HepG2 (cell line): ENCODE measurements around the gene TMEM131L. TPM values are rescaled to one million over a fixed set of nuclear protein-coding genes. Genes with fewer than 3 reads are reported as not detected.

Source experiments
- GABPA ChIP-seq, 2 experiments: IDR thresholded peaks; 2 replicates each; pipeline ENCODE4 v1.6.1; 2011 to 2016; ENCODE audit warnings: low read depth in 2 of 2, low read length in 1 of 2, missing biosample characterization in 1 of 2, missing genetic modification characterization in 1 of 2
- MAFF ChIP-seq: IDR thresholded peaks from 2 replicates; pipeline ENCODE4 v1.6.1; 2011; ENCODE audit warnings: low read depth, low read length, improper control_type of control experiment
- MIXL1 ChIP-seq: IDR thresholded peaks from 2 replicates; pipeline ENCODE4 v1.6.1; 2016
- NFKB2 ChIP-seq: sonication (generic); formaldehyde crosslinking; IDR thresholded peaks from 2 replicates; pipeline ENCODE4 v1.4.0; 2020; ENCODE audit warnings: missing genetic modification reagents, borderline replicate concordance
- PHF20 ChIP-seq: sonication (generic); formaldehyde crosslinking; IDR thresholded peaks from 2 replicates; pipeline ENCODE4 v1.5.0; 2020; ENCODE audit warnings: mild to moderate bottlenecking, missing genetic modification reagents
- YY1 ChIP-seq: IDR thresholded peaks from 2 replicates; pipeline ENCODE4 v1.6.1; 2011; ENCODE audit warnings: low read length, low read depth, moderate library complexity, mild to moderate bottlenecking; ENCODE audit not compliant: insufficient read depth, insufficient replicate concordance
- ZNF180 ChIP-seq: sonication (generic); formaldehyde crosslinking; IDR thresholded peaks from 2 replicates; pipeline ENCODE4 v1.4.0; 2020; ENCODE audit warnings: low read depth, missing genetic modification reagents, borderline replicate concordance
- ZNF446 ChIP-seq: sonication (generic); formaldehyde crosslinking; IDR thresholded peaks from 2 replicates; pipeline ENCODE4 v1.5.0; 2020; ENCODE audit warnings: mild to moderate bottlenecking, missing genetic modification reagents
- ZNF761 ChIP-seq: sonication (generic); formaldehyde crosslinking; conservative IDR thresholded peaks from 2 replicates; pipeline ENCODE4 v1.4.0; 2020; ENCODE audit warnings: mild to moderate bottlenecking, missing genetic modification reagents
- ZNF883 ChIP-seq: sonication (generic); formaldehyde crosslinking; IDR thresholded peaks from 2 replicates; pipeline ENCODE4 v1.5.1; 2020; ENCODE audit warnings: mild to moderate bottlenecking, missing genetic modification reagents; ENCODE audit errors: not compliant biosample characterization
- polyA plus RNA-seq, 8 experiments: library from polyadenylated mRNA; depleted of rRNA in 3 of 8; stranded (reverse) in 7 of 8; unstranded in 1 of 8; fragments of >200 nt; fragmentation: Illumina TruSeq in 4 of 8; extraction: Trizol in 4 of 8; gene quantifications; 2 replicates each; pipeline versions ENCODE4 v1.2.1 to v1.2.3, GENCODE V29; 2011 to 2016; ENCODE audit warnings: low read depth in 4 of 8, missing spikeins in 1 of 8, mixed read lengths in 1 of 8; ENCODE audit not compliant: insufficient read depth in 1 of 8
- total RNA-seq, 5 experiments: library from RNA; depleted of rRNA; stranded (reverse); fragments of >200 nt; fragmentation: Illumina TruSeq; extraction: Trizol; gene quantifications; 2 replicates each; pipeline ENCODE4 v1.2.3, GENCODE V29; 2016; ENCODE audit warnings: low read depth in 1 of 5
- TF ChIP-seq, protein P1 (sequence below): sonication (generic); formaldehyde crosslinking; IDR thresholded peaks from 2 replicates; pipeline ENCODE4 v1.5.0; 2020; ENCODE audit warnings: mild to moderate bottlenecking, missing genetic modification reagents, borderline replicate concordance
- TF ChIP-seq, protein P2 (sequence below), 2 experiments: fragments of 450-650 bp in 1 of 2; sonication (generic) in 1 of 2; formaldehyde crosslinking in 1 of 2; IDR thresholded peaks; 2 replicates each; pipeline versions ENCODE4 v1.6.1 to v1.8.0; 2016 to 2022; ENCODE audit warnings: antibody characterized with exemption in 1 of 2, mild to moderate bottlenecking in 1 of 2, missing genetic modification reagents in 1 of 2
- TF ChIP-seq, protein P3 (sequence below): sonication (generic); formaldehyde crosslinking; IDR thresholded peaks from 2 replicates; pipeline ENCODE4 v1.9.0; 2021; ENCODE audit warnings: missing genetic modification reagents, borderline replicate concordance
- TF ChIP-seq, protein P4 (sequence below): sonication (generic); formaldehyde crosslinking; IDR thresholded peaks from 2 replicates; pipeline ENCODE4 v1.8.0; 2022; ENCODE audit warnings: missing genetic modification reagents, mild to moderate bottlenecking, borderline replicate concordance

TMEM131L gene
- total and polyA plus RNA-seq, 2 of the 13 experiments (the other 11 are each of a cell fraction or from before 2014, with no cell fraction given): 2.2 to 4.5 TPM

DNA sequence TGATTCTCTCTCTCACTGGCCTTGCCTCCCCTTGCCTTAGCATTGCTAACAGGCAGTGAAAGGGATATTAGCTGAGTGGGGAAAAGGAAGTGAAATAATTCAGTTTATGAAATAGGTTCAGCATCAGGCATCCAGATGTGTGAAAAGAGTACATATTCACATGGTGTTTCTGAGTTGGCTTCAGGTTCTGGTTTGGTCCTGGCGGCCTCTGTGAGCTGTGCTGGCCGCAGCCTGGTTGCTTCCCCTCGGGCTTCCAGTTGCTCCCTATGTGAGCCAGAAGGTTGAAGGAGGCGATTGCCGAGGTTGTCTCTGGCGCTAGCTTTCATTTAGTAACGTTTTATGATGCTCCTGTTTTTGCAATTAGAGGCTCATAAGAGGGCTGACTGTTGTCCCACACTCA lies 118.9 kb downstream of the TMEM131L start (continued):
- TF ChIP-seq GABPA (IDR thresholded peaks at IDR 0.05; ENCODE audit: low read depth, low read length): no peak
- no peak for TF ChIP-seq GABPA (CRISPR knock-in tag; IDR thresholded peaks at IDR 0.05; ENCODE audit: low read depth)
- TF ChIP-seq ZNF180 (CRISPR knock-in tag): no peak
- TF ChIP-seq YY1: no peak
- TF ChIP-seq, protein P1, sequence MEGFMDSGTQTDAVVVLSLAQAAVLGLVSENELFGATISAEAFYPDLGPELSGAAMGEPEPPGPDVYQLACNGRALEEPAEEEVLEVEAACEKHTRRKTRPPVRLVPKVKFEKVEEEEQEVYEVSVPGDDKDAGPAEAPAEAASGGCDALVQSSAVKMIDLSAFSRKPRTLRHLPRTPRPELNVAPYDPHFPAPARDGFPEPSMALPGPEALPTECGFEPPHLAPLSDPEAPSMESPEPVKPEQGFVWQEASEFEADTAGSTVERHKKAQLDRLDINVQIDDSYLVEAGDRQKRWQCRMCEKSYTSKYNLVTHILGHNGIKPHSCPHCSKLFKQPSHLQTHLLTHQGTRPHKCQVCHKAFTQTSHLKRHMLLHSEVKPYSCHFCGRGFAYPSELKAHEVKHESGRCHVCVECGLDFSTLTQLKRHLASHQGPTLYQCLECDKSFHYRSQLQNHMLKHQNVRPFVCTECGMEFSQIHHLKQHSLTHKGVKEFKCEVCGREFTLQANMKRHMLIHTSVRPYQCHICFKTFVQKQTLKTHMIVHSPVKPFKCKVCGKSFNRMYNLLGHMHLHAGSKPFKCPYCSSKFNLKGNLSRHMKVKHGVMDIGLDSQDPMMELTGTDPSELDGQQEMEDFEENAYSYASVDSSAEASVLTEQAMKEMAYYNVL (CRISPR knock-in tag): no peak
- no peak for TF ChIP-seq ZNF446 (CRISPR knock-in tag)
- TF ChIP-seq MIXL1 (CRISPR knock-in tag): no peak
- TF ChIP-seq, protein P2, sequence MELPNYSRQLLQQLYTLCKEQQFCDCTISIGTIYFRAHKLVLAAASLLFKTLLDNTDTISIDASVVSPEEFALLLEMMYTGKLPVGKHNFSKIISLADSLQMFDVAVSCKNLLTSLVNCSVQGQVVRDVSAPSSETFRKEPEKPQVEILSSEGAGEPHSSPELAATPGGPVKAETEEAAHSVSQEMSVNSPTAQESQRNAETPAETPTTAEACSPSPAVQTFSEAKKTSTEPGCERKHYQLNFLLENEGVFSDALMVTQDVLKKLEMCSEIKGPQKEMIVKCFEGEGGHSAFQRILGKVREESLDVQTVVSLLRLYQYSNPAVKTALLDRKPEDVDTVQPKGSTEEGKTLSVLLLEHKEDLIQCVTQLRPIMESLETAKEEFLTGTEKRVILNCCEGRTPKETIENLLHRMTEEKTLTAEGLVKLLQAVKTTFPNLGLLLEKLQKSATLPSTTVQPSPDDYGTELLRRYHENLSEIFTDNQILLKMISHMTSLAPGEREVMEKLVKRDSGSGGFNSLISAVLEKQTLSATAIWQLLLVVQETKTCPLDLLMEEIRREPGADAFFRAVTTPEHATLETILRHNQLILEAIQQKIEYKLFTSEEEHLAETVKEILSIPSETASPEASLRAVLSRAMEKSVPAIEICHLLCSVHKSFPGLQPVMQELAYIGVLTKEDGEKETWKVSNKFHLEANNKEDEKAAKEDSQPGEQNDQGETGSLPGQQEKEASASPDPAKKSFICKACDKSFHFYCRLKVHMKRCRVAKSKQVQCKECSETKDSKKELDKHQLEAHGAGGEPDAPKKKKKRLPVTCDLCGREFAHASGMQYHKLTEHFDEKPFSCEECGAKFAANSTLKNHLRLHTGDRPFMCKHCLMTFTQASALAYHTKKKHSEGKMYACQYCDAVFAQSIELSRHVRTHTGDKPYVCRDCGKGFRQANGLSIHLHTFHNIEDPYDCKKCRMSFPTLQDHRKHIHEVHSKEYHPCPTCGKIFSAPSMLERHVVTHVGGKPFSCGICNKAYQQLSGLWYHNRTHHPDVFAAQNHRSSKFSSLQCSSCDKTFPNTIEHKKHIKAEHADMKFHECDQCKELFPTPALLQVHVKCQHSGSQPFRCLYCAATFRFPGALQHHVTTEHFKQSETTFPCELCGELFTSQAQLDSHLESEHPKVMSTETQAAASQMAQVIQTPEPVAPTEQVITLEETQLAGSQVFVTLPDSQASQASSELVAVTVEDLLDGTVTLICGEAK (IDR thresholded peaks at IDR 0.05): no peak
- TF ChIP-seq, protein P2 (CRISPR knock-in tag; IDR thresholded peaks at IDR 0.05): no peak
- no peak for TF ChIP-seq ZNF761 (CRISPR knock-in tag)
- TF ChIP-seq NFKB2 (CRISPR knock-in tag): no peak
- TF ChIP-seq, protein P3, sequence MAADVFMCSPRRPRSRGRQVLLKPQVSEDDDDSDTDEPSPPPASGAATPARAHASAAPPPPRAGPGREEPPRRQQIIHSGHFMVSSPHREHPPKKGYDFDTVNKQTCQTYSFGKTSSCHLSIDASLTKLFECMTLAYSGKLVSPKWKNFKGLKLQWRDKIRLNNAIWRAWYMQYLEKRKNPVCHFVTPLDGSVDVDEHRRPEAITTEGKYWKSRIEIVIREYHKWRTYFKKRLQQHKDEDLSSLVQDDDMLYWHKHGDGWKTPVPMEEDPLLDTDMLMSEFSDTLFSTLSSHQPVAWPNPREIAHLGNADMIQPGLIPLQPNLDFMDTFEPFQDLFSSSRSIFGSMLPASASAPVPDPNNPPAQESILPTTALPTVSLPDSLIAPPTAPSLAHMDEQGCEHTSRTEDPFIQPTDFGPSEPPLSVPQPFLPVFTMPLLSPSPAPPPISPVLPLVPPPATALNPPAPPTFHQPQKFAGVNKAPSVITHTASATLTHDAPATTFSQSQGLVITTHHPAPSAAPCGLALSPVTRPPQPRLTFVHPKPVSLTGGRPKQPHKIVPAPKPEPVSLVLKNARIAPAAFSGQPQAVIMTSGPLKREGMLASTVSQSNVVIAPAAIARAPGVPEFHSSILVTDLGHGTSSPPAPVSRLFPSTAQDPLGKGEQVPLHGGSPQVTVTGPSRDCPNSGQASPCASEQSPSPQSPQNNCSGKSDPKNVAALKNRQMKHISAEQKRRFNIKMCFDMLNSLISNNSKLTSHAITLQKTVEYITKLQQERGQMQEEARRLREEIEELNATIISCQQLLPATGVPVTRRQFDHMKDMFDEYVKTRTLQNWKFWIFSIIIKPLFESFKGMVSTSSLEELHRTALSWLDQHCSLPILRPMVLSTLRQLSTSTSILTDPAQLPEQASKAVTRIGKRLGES (CRISPR knock-in tag): no peak
- TF ChIP-seq MAFF: no peak
- no peak for TF ChIP-seq ZNF883
- TF ChIP-seq, protein P4, sequence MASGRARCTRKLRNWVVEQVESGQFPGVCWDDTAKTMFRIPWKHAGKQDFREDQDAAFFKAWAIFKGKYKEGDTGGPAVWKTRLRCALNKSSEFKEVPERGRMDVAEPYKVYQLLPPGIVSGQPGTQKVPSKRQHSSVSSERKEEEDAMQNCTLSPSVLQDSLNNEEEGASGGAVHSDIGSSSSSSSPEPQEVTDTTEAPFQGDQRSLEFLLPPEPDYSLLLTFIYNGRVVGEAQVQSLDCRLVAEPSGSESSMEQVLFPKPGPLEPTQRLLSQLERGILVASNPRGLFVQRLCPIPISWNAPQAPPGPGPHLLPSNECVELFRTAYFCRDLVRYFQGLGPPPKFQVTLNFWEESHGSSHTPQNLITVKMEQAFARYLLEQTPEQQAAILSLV (CRISPR knock-in tag): no peak
- no peak for TF ChIP-seq PHF20 (CRISPR knock-in tag)
